DND-41 (cell line): ENCODE data around the gene PCDH10.

ENCODE experiments used
- ATAC-seq: fragments of 200-7000 bp; cut with Tn5 transposase; 3 replicates; pipeline ENCODE4 v1.9.1; 2021; ENCODE audit warnings: low read depth; ENCODE audit not compliant: insufficient read depth
- DNase-seq: peaks from one replicate; pipeline ENCODE4 v3.0.0-alpha.2; 2020
- H2AFZ ChIP-seq: 2 replicates; pipeline ENCODE4 v1.6.0; 2012; ENCODE audit warnings: low read depth, low read length
- H3K27ac ChIP-seq: 2 replicates; pipeline ENCODE4 v1.5.1; 2012; ENCODE audit warnings: low read length, inconsistent platforms
- H3K27me3 ChIP-seq: fragments of 200-600 bp; sonication (generic); 2 replicates; pipeline ENCODE4 v1.6.0; 2012; ENCODE audit warnings: low read length, mild to moderate bottlenecking, inconsistent platforms; ENCODE audit not compliant: insufficient read depth, poor library complexity
- H3K36me3 ChIP-seq: 2 replicates; pipeline ENCODE4 v1.5.1; 2012; ENCODE audit warnings: low read length, inconsistent platforms; ENCODE audit not compliant: insufficient read depth
- H3K4me1 ChIP-seq: 2 replicates; pipeline ENCODE4 v1.5.1; 2012; ENCODE audit warnings: mild to moderate bottlenecking, low read length; ENCODE audit not compliant: insufficient read depth
- H3K4me2 ChIP-seq: 2 replicates; pipeline ENCODE4 v1.6.0; 2012; ENCODE audit warnings: mild to moderate bottlenecking, moderate library complexity, low read length, inconsistent platforms; ENCODE audit not compliant: insufficient read depth
- H3K4me3 ChIP-seq, 2 experiments: fragments of 200-600 bp in 1 of 2; shearing (Covaris generic) in 1 of 2; 2 replicates each; pipeline ENCODE4 v1.5.1; 2012 to 2016; ENCODE audit warnings: inconsistent platforms in 2 of 2, low read length in 2 of 2, mild to moderate bottlenecking in 2 of 2, low read depth in 1 of 2, moderate library complexity in 1 of 2
- H3K79me2 ChIP-seq: 2 replicates; pipeline ENCODE4 v1.6.0; 2012; ENCODE audit warnings: low read length, inconsistent platforms; ENCODE audit not compliant: insufficient read depth
- H3K9ac ChIP-seq: 2 replicates; pipeline ENCODE4 v1.6.0; 2012; ENCODE audit warnings: low read depth, mild to moderate bottlenecking, inconsistent platforms, low read length, moderate library complexity
- H3K9me3 ChIP-seq: 2 replicates; pipeline ENCODE4 v1.5.1; 2012; ENCODE audit warnings: low read length, moderate library complexity, mild to moderate bottlenecking, inconsistent platforms; ENCODE audit not compliant: insufficient read depth, severe bottlenecking
- H4K20me1 ChIP-seq: 2 replicates; pipeline ENCODE4 v1.6.0; 2012; ENCODE audit warnings: low read length; ENCODE audit not compliant: insufficient read depth
- EZH2 ChIP-seq: IDR thresholded peaks from 3 replicates; pipeline ENCODE4 v1.6.1; 2012; ENCODE audit warnings: borderline replicate concordance, low read depth, mild to moderate bottlenecking, moderate library complexity, low read length, inconsistent platforms; ENCODE audit not compliant: severe bottlenecking
- TF ChIP-seq, protein P1 (sequence below): IDR thresholded peaks from 2 replicates; pipeline ENCODE4 v1.5.1; 2012; ENCODE audit warnings: borderline replicate concordance, low read length, moderate library complexity, mild to moderate bottlenecking; ENCODE audit not compliant: poor library complexity, severe bottlenecking; ENCODE audit errors: extremely low read depth

The PCDH10 gene

DNA sequence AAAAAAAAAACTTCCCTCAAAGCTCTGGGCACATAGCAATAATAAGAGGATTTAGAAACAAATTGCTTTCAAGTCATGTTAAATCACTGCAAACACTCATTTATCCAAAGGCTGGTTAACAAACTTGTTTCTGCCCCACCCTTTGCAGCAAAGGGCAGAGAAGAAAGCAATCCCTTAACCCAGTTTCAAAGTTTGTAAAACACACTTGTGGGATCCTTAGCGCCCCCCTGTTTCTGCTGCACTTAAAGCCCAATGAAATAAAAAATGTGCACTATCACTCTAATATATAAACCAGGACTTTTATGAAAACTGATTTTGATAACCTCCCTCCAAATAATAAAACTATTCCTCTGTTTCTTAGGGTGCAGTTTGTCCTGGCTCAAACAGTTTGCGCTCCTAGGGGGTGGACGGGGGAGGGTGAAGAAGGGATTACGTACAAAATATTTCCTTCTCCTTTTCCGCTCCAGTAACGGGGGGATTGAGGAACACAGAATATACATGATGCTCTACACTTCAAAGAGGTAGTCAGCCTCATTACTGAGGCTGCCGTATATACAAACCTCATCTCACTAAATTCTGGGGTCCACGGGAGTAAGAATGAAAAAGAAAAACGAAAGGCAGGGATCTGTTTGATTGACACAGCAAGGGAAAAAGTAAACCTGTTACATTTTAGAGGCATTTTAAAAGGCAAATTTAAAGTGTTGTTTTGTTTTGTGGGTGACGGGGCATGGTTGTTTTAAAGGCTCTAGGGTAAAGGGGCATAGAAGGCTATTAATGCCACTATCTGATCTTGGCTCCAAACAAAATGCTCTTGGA lies 3.1 kb upstream of the PCDH10 start:
- H3K27ac ChIP-seq, result peak overlapping the region; percentile 53; the same call in 1 of the 2 replicates
- no peaks in the 10 kb centered on the region for H3K79me2 ChIP-seq
- no peak overlapping the region for H2AFZ ChIP-seq
- H3K4me1 ChIP-seq, result peaks cover 43% of the 10 kb centered on the region
- ATAC-seq, result no peak
- H3K9me3 ChIP-seq, result peaks cover 40% of the 10 kb centered on the region
- peaks cover 4% of the 10 kb centered on the region; the same call in 1 of the 2 replicates for H3K36me3 ChIP-seq
- H3K4me2 ChIP-seq, result no peak overlapping the region
- no peak for DNase-seq
- no peak overlapping the region for H3K9ac ChIP-seq
- TF ChIP-seq EZH2, result no peak
- TF ChIP-seq, protein P1, sequence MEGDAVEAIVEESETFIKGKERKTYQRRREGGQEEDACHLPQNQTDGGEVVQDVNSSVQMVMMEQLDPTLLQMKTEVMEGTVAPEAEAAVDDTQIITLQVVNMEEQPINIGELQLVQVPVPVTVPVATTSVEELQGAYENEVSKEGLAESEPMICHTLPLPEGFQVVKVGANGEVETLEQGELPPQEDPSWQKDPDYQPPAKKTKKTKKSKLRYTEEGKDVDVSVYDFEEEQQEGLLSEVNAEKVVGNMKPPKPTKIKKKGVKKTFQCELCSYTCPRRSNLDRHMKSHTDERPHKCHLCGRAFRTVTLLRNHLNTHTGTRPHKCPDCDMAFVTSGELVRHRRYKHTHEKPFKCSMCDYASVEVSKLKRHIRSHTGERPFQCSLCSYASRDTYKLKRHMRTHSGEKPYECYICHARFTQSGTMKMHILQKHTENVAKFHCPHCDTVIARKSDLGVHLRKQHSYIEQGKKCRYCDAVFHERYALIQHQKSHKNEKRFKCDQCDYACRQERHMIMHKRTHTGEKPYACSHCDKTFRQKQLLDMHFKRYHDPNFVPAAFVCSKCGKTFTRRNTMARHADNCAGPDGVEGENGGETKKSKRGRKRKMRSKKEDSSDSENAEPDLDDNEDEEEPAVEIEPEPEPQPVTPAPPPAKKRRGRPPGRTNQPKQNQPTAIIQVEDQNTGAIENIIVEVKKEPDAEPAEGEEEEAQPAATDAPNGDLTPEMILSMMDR, result no peak
- H4K20me1 ChIP-seq, result no peaks in the 10 kb centered on the region
- no peaks in the 10 kb centered on the region for H3K27me3 ChIP-seq
- H3K4me3 ChIP-seq, result no peak overlapping the region

DNA sequence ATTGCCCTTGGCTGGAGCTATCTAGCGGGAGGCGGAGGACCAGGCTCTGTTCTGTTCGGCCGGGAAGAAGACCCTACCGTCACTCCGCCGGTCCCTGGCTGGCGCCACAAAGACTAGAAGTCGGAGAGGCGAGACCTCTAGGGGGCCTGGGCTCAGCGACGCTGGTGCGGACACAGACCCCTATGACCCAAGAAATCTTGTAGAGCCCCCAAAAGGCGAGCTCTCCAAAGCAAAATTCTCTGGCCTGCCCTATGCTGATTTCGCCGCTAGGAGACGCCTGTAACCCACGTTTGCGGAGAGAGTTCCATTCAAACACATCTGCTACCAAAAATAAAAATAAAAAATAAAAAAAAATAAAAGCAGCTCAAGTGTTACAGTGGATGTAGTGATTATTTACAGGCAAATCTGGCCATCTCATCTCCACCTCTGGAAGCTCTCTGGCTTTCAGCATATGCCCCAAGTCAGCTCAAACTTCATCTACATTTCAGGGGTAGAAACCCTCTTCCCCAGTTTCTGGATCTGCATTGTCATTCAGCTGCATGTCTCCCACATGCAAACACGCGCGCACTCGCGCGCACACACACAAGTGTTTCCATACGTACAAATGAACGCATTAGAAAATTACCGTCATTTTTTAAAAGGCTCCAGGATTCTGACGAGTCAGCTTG lies 2.4 kb upstream of the PCDH10 start:
- Histone ChIP-seq H3K9ac (no peak overlapping the region), H4K20me1 (no peaks in the 10 kb centered on the region), H3K9me3 (peaks cover 48% of the 10 kb centered on the region), H3K27ac (peak overlapping the region; percentile 53; the same call in 1 of the 2 replicates), H3K36me3 (peaks cover 10% of the 10 kb centered on the region; the same call in 1 of the 2 replicates), H3K4me2 (no peak overlapping the region), H3K4me1 (peaks cover 42% of the 10 kb centered on the region), H3K27me3 (no peaks in the 10 kb centered on the region), H2AFZ (no peak overlapping the region), H3K4me3 (no peak overlapping the region), H3K79me2 (no peaks in the 10 kb centered on the region)
- TF ChIP-seq, protein P1, result peak; percentile 37
- no peak for TF ChIP-seq EZH2
- DNase-seq (peak; percentile 45), ATAC-seq (no peak)

DNA sequence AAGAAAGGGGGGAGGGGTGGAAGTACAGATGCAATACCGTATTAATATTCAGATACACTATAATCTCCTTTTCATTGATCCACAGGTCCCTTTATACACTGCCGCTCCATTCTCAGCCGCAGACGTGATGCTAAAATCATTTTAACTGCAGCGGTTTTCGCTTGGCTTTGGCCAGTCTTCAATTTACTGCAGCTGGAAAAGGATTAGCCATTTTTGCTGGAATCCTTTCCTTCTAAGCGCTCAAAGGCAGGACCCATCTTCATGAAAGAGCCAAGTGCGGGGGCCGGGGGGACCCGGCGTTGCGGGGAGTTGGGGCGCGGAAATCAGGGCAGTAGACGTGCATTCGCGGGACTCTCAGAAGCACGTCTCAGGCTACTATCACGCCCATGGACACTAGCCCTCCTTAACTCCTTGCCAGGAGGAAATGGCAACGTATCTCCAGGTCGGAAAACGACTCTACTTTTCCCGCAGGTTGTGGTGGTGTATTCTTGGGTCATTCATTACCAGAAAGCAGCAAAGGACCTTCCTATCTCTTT lies 1.7 kb upstream of the PCDH10 start:
- Histone ChIP-seq H3K9me3 (peaks cover 54% of the 10 kb centered on the region), H2AFZ (no peak overlapping the region), H3K27me3 (no peaks in the 10 kb centered on the region), H4K20me1 (no peaks in the 10 kb centered on the region), H3K4me2 (no peak overlapping the region), H3K36me3 (peaks cover 12% of the 10 kb centered on the region; the same call in 1 of the 2 replicates), H3K4me3 (no peak overlapping the region), H3K9ac (no peak overlapping the region), H3K27ac (no peak overlapping the region), H3K79me2 (no peaks in the 10 kb centered on the region), H3K4me1 (peaks cover 37% of the 10 kb centered on the region)
- DNase-seq, result no peak
- TF ChIP-seq, protein P1, result no peak
- no peak for TF ChIP-seq EZH2
- ATAC-seq, result no peak
